Activated CD4-positive, alpha-beta T cell treated with anti-CD3 and anti-CD28 coated beads, Interleukin-2, amount 50 U/mL, for 24 hours (primary cell): ENCODE measurements around the gene RALGAPA2.

Experiments used
- DNase-seq, 2 donors: peaks; one replicate each; pipeline ENCODE4 v3.0.0-alpha.2; 2020; ENCODE audit warnings: low read depth in 1 of 2, low spot score in 1 of 2

Gene RALGAPA2

DNA sequence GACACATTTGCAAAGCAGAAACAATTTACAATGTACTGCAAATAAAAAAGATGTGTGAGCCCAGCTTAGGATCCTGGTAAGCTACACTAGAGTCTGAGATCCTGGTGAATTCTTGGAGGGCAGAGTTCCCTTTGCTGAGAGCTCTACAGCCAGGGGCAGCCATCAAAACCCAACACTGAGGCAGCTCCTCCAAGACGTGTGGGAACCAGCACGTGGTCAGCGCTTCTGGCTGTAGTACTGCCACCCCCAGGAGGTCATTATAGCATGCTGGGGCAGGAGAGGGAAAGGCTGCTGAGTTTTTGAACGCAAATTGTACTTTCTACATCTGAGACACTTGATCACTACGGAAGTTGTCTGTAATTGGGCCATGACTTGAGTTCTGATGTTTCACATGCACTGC lies 213.0 kb downstream of the RALGAPA2 start:
- no peak for DNase-seq

GRCh38 chr20:20498076-20498861 lies 214.2 kb downstream of the RALGAPA2 start:
- no peak for DNase-seq

GRCh38 chr20:20497242-20497978 lies 215.0 kb downstream of the RALGAPA2 start:
- no peak for DNase-seq

DNA sequence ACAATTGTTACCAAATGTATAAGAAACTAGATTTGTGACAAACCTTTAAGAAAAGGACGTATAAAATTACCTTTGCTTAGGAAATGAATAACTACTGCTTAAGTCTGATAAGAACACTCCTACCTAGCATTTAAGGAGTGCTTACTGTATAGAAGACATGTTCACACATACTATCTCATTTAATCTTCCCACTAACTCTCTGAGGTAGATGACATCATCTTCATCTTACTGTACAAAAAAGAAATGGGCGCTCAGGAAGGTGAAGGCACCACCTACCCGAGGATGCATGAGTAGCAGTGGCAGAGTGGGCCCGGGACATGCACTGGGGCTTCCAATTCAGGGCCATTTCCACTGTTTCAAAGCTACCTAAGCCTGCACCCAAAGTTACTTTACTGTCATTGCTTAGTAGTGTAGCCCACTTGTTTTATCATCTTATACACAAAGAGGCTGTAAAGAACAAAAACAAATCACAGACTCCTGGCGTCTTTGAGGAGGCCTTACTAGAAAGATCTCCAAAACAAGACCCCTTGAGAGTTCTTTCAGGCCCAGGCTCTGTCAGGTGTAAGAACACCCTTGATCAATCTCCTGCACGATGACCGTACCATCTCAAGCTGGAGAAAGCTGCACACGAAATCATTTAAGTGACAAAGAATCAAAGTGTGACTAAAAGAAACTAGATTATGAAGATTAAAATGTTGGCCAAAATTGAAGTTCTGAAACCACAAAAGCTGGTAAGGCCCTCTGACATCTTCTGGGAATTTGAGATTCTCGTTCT lies 216.5 kb downstream of the RALGAPA2 start:
- DNase-seq: no peak

DNA sequence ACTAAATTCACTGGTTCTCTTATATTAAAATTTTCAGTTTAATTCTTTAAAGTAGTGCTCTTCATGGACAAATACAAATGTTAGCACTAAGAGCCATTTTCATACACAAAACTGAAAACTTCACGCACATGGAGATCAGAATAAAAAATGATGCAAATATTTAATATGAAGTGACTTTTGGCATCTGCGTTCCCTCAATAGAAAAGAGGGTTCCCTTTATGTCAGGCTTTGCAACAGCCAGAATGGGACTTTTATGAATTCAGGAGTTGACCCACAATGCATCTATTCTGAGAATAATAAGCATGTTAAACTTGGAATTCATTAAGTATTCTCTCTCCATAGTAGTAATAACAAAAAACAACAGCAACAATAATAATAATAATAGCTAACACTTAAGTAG lies 218.7 kb downstream of the RALGAPA2 start:
- no peak for DNase-seq

DNA sequence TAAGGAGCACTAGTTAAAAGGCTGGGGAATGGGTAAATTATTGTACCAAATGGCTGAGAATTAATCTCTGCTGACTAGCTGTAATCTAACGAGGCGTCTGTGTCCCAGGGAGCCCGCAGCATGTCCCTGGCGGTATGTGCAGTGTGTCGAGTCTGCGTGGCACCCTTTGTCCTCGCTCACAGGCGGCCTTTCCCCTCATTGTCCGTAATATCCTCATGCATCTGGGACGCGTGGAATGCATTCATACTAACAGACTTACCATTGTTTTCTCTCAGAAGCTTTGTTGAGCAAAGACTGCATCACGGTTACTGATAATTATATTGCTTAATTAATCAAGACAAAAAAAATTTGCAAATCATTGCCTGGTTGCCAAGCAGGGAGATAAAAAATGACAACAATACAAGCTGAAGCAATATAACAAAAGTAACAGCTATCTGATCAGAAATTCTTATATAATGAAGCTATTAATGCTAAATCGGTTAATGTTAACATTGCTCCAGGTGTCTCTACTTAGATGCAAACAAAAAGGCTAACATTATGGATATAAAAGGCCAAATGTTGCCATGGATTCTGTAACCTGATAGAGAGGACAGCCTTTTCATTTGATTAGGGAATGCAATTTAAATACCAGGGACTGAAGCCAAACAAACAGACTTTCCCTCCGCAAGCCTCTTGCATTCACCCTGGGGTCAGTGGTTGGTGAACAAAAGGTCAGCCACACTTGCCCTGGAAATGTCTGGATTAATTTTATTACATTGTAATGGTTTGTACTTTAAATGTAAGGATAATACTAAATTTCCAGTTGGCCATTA lies 219.7 kb downstream of the RALGAPA2 start:
- DNase-seq: no peak

DNA sequence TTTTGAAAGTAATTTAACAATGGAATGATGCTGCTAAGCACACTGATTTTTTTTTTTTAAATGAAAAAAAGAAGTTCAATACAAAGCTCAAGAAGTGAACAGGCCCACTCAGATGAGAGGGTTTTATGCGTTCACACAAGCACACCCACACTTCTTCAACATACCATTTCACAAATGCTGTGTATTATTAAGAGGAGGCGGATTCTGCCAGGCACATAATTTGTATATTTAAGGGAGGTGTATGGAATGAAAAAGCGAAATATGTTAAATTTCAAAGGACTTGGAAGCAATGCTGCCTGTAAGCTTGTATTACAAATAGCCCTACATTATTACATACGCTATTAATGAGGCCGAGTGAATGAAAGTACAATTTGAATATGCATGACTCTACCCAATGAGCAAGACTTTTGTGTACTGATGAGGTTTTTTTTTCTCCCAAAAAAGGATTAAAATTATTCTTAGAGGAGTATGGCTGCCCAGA lies 220.6 kb downstream of the RALGAPA2 start:
- no peak for DNase-seq

- peak; percentile 20 to 31 for DNase-seq
Measured at GRCh38 chr20:20491110-20491783, 221.2 kb downstream of the RALGAPA2 start.

DNA sequence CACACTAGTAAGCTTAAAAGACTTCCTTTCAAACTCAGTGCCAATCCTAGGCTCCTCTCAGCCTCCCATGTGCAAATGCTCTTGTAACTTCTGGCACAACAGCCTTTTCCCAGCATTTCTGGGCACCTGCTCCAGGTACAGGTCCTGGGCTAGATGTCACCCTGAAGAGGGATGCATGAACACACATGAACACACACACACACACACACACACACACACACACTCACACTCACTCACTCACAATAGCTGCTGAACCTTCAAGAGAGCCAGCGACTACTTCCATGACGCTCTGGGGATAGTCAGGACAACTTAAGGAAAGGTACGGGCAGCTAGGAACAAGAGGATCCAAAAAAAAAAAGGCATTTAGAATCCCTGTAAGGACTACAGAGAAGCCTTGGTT lies 221.8 kb downstream of the RALGAPA2 start:
- no peak for DNase-seq

DNA sequence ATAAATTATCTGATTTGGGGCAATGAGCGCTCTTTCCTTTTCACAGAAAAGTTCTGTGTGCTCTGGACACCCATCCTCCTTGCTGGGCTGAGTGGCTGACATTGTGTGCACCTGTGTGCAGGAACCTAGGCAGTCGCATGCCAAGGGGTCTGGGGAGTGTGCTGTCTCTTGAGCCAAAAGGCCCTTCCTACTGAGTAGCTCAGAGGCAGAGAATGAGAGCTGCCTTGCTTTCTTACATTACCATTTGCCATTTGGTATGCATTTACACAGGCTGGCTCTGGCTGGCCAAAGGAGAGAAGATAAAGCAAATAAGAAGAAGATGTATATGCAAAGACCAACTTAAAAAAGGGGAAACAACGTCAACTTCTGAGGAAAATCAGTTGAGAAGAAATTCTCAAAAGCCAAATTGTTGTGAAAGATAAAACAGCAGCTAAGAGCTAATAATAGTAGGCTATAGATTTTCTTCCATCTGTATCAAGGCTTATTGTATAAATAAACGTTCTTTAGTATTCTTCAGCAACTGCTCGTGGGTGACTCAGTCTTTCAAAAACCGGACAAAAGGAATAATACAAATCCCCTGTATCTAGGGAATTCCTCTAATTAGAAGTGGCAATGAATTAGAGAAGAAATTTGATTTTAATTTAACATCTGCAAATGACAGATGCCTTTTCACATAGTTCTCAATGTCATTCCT lies 222.6 kb downstream of the RALGAPA2 start:
- no peak for DNase-seq

- no peak for DNase-seq
Measured at GRCh38 chr20:20489054-20489453, 223.4 kb downstream of the RALGAPA2 start.

DNA sequence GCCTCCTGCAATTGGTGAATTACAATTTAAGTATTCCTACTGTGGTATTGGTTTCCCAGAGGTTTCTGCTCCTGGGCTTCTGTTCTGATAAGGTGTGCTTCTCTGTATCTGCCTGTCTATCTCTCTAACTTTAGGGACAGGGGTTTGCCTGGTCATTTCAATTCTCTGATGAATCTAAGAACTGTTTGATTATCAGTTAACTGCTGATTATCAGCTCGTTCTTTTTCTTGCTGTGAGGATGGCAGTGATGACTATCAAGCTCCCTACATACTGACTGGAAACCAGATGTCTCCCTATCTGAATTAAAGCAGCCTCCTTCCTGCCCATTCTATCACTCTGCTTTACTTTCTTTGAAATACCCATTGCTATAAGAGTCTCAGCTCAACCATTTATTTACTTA lies 224.1 kb downstream of the RALGAPA2 start:
- no peak for DNase-seq

DNA sequence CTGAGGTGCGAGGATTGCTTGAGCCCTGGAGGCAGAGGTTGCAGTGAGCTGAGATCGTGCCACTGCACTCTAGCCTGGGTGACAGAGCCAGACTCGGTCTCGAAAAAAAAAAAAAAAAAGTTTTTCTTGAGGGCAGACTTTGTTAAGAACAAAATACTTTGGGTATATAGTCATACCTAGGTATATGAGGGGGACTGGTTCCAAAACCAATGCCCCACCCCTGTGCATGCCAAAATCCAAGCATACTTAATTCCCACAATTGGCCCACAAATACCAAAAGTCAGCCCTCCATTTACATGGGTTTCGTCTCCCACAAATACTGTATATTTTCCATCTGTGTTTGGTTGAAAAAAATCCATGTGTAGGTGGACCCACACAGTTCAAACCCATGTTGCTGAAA lies 224.6 kb downstream of the RALGAPA2 start:
- no peak for DNase-seq

GRCh38 chr20:20483328-20483727 lies 229.1 kb downstream of the RALGAPA2 start:
- no peak for DNase-seq

- no peak for DNase-seq
Measured at GRCh38 chr20:20482453-20482852, 230.0 kb downstream of the RALGAPA2 start.

DNA sequence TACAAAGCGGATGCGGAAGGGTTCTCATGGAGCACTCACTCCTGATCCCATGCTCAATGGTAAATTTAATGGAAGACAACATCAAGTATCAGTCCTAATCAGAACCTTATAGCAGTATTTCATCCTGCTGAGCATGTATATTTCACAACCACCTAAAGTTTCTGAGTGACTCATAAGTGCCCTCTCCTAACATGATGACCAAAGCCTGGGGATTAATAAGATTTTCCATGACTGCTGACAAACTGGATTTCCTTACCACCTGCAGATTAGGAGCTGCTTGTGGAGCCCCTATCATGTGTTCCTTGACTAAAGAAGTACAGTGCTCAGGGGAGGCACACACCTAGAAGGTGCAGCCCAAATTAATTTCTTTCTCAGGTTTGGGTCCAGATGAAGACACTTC lies 231.8 kb downstream of the RALGAPA2 start:
- DNase-seq: no peak

- no peak for DNase-seq
Measured at GRCh38 chr20:20480126-20480525, 232.3 kb downstream of the RALGAPA2 start.

DNA sequence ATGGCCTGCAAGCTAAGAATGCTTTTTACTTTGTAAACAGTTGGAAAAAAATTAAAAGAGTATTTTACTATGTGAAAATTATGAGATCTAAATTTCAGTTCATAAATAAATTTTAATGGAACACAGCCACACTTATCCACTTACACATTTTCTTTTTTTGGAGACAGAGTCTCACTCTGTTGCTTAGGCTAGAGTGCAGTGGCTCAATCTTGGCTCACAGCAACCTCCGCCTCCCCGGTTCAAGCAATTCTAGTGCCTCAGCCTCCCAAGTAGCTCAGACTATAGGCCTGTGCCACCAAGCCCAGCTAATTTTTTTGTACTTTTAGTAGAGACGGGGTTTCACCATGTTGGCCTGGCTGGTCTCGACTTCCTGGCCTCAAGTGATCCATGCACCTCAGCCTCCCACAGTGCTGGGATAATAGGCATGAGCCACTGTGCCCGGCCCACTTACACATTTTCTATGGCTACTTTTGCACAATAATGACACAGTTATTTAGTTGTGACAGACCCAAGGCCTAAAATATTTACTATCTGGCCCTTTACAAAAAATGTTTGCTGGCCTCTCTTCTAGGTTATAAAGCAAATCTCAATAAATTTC lies 234.9 kb downstream of the RALGAPA2 start:
- DNase-seq: no peak

DNA sequence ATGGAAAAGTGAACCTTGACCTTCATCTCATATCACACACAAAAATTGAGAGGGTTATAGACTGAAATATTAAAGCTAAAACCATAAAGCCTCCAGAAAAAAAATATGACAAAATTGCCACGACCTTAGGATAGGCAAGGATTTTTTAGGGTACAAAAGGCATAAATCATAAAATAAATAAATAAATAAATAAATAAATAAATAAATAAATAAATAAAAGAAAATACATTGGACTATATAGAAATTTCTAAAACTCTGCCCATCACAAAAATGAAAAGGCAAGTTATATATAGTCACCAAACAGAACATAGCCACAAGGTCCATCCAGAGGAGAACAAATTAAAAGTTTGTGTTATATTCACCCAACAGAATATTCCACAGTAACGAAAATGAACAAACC lies 235.9 kb downstream of the RALGAPA2 start:
- no peak for DNase-seq
